Measurements from ENCODE around the gene OR2B2.
"Not testable (repeated sequence)": the region's sequence is repeated elsewhere in the genome, so short reads cannot be mapped to it uniquely, and the experiment has no call there.

The OR2B2 gene

DNA sequence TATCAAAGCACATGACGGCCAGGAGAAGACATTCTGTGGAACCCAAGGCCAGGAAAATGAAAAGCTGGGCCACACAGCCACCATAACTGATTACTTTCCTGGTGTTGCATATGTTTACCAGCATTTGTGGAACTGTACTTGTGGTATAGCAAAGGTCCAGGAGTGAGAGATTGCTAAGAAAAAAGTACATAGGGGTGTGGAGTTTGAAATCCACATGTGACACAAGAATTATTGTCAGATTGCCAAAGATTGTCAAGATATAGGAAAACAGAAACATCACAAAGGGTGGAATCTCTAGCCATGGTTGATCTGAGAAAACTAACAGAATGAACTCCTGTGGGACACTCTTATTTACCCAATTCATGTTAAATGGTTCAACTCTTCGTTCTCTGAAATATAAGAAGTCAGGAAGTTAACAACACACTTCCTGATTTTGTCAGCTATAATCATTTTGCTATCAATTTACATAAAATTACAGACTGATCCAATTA, at the start of gene OR2B2:
Gene OR2B2, minus strand, starts transcription at position 441 of the 491 bp plus-strand sequence. Its CDS starts 77 bp downstream, at position 364.
- no peak for DNase-seq

DNA sequence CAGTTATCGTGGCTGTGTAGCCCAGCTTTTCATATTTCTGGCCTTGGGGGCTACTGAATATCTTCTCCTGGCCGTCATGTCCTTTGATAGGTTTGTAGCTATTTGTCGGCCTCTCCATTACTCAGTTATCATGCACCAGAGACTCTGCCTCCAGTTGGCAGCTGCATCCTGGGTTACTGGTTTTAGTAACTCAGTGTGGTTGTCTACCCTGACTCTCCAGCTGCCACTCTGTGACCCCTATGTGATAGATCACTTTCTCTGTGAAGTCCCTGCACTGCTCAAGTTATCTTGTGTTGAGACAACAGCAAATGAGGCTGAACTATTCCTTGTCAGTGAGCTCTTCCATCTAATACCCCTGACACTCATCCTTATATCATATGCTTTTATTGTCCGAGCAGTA, 45.3 kb upstream of the OR2B2 start:
- no peak for DNase-seq

- no peak for DNase-seq
These were observed 44.7 kb upstream of the OR2B2 start, which contains the start of gene OR2B6 for GRCh38 chr6:27956941-27957340. TSS of gene OR2B6 (plus strand) at chr6:27957241. CDS start at chr6:27957241, 0 bp downstream.

DNA sequence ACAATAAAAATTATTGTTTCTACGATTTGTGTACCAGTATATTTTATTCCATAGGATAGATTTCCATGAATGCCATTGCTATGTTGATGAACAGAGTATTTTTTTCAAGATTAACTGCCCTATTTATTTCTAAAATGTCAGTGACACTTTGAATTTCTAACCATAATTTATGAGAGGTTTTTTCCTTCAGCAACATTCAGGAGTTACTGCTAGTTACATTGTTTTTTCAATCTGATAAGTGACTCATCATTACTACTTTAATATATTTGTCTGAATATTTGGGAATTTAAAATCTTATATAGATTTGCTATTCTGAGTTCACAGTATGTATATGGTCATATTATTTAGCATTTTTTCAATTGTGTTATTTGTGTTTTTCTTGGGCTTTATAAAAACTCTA, 38.8 kb upstream of the OR2B2 start:
- no peak for DNase-seq

GRCh38 chr6:27948237-27948636, 36.0 kb upstream of the OR2B2 start:
- no peak for DNase-seq

GRCh38 chr6:27943072-27943471, 30.9 kb upstream of the OR2B2 start:
- not testable (repeated sequence) for DNase-seq

- no peak for DNase-seq
These were observed 28.6 kb upstream of the OR2B2 start for GRCh38 chr6:27940766-27941165.

GRCh38 chr6:27931209-27931608, 19.0 kb upstream of the OR2B2 start:
- DNase-seq: no peak

DNA sequence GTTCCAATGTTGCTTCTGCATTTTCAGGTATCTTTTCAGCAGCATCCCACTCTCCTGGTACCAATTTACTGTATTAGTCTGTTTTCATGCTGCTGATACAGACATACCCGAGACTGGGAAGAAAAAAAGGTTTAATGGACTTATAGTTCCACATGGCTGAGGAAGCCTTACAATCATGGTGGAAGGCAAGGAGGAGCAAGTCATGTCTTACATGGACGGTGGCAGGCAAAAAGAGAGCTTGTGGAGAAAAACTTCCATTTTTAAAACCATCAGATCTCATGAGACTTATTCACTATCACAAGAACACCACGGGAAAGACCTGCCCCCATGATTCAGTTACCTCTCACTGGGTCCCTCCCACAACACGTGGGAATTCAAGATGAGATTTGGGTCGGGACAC, 17.7 kb upstream of the OR2B2 start:
- DNase-seq: not testable (repeated sequence)

DNA sequence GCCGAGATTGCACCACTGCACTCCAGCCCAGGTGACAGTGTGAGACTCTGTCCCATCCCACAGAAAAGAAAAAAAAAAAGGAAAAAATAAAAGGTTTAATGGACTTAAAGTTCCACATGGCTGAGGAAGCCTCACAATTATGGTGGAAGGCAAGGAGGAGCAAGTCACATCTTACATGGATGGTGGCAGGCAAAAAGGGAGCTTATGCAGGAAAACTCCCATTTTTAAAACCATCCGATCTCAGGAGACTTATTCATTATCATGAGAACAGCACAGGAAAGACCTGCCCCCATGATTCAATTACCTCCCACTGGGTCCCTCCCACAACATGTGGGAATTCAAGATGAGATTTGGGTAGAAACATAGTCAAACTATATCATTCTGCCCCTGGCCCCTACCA, 15.8 kb upstream of the OR2B2 start:
- DNase-seq: not testable (repeated sequence)

DNA sequence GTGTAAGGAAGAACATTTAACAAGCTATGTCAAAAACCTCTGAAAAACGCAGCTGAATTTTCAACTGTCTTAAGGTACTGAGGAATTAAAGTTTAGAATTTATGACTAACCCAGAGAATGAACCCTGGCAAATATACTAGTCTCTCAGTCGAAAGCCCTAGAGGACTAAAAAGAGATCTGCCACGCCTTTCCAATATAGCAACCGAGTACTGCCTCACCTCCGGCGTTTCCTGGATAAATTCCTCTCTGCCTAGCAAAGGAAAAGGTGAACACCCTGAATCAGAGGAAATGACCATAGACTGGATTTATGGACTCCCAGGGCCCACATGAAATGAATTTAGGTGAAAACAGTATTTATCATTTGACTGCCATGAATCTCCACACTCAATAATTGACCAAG, 12.0 kb upstream of the OR2B2 start:
- no peak for DNase-seq

GRCh38 chr6:27922949-27923348, 10.8 kb upstream of the OR2B2 start:
- no peak for DNase-seq

- no peak for DNase-seq
These were observed 4.2 kb downstream of the OR2B2 start for GRCh38 chr6:27908017-27908416.

- peak; percentile 82 for DNase-seq
These were observed 9.6 kb downstream of the OR2B2 start for GRCh38 chr6:27902335-27903314.

- DNase-seq: no peak
These were observed 10.4 kb downstream of the OR2B2 start for GRCh38 chr6:27901801-27902200.

GRCh38 chr6:27900197-27900596, 12.0 kb downstream of the OR2B2 start:
- not testable (repeated sequence) for DNase-seq

DNA sequence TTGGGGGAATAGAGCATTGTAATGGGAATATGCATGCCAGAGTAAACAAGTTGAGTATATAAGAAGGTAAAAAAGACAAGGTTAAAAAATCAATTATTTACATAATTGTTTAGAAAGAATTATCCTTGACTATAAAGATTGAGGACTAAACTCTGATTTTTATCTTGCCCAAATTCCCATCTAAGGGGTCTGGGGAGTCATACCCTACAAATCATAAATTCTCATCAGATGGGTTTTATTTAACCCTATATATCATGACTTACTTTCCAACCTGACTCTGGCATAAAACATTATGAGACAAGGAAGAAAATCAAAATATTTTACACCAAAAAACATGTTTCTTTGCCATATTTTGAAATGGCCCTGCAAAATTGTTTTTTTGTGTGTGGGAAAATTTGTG, 12.7 kb downstream of the OR2B2 start:
- no peak for DNase-seq

- DNase-seq: no peak
These were observed 14.5 kb downstream of the OR2B2 start for GRCh38 chr6:27897580-27898206.

GRCh38 chr6:27896398-27896796, 15.8 kb downstream of the OR2B2 start:
- DNase-seq: no peak

DNA sequence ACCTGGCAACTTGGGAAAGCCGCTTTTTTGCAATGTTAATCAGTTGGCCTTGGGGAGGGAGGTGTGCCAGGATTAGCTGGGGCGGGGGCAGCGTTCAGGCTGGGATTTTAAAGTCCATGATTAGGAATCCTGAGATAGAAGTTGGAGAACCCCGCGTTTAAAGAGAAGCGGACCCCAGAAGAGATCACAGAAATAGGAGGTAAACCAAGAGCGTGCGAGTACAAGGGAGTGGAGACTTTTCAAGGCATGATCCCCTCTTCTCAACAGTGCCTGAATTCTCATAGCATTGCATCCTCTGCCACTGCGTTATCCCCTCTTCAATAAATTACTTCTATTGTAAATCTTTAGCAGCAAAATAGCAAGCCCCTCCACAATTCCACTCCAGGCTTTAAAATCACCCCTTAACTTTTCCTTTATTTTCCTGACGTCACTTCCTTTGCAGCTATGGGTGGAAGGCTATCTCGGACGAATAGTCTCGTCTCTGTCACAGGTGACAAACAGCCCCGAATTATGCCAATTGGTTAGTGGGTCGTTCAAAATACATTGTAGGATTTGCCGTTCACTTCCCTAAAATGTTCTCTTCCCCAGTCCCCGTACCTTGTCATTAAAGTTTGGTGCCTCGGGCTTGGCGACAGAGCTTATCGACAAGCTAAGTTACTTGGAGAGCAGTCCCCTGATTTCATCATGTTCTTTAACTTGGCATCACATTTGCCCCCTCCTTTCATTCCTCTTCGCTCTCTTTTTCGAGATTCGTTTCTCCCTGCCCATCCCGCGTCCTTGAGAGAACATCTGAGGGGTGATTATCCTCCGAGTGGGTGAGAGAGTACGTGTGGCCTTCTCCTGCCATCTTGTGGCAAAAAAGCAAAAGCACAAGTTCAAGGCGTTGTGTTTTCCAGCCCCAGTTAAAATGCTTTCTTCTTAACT, 17.1 kb downstream of the OR2B2 start:
- peak; percentile 87 for DNase-seq

GRCh38 chr6:27893836-27894807, 18.1 kb downstream of the OR2B2 start:
- peak; percentile 96 for DNase-seq

All from EL (cell line).